HepG2 (cell line): ENCODE data around the gene ZNF155. TPM values are rescaled to one million over a fixed set of nuclear protein-coding genes. Genes with fewer than 3 reads are reported as not detected.

ENCODE experiments used
- ATAC-seq: fragments of 200-7000 bp; cut with Tn5 transposase; 3 replicates; pipeline ENCODE4 v1.9.1; 2020; ENCODE audit warnings: mild to moderate bottlenecking, moderate library complexity
- BruUV-seq: library from RNA; stranded (reverse); fragments of 400-500 nt; replicated peaks from 2 replicates; lab custom pipeline; 2021; lab: Mats Ljungman, UMichigan
- CTCF ChIA-PET: fragments of 300-600 bp; formaldehyde crosslinking; extraction: SDS; loops from one replicate; lab custom pipeline; 2021; ENCODE audit warnings: low total read pairs, inconsistent platforms, low intra/inter-chr PET ratio; lab: Yijun Ruan, JAX
- POLR2A ChIA-PET: fragments of 350-600 bp; sonication (Branson Sonifier 250); formaldehyde crosslinking; loops from one replicate; lab custom pipeline; 2020; ENCODE audit warnings: antibody characterized with exemption, inconsistent platforms; lab: Yijun Ruan, JAX
- DNase-seq: peaks from one replicate; pipeline ENCODE4 v3.0.0-alpha.2; 2015; ENCODE audit warnings: low spot score
- FAIRE-seq: peaks from 3 replicates; lab custom pipeline; 2011; peaks lifted over from hg19 to GRCh38; lab: Jason Lieb, UNC
- H2AFZ ChIP-seq: one replicate; pipeline ENCODE4 v1.6.1; 2011; ENCODE audit warnings: low read length, inconsistent platforms
- H3K27ac ChIP-seq: fragments of 300-600 bp; 3 replicates; pipeline ENCODE4 v1.8.0; 2011; ENCODE audit warnings: mixed run types, mild to moderate bottlenecking, mixed read lengths, low read length, inconsistent platforms; ENCODE audit not compliant: insufficient read depth; ENCODE audit errors: extremely low read length
- H3K27me3 ChIP-seq, 2 experiments: fragments of 200-600 bp in 1 of 2; 2 replicates in 1 of 2; 3 replicates in 1 of 2; pipeline versions ENCODE4 v1.6.0 to v1.8.0; 2011; ENCODE audit warnings: low read length in 2 of 2, mild to moderate bottlenecking in 2 of 2, moderate library complexity in 2 of 2, inconsistent platforms in 1 of 2; ENCODE audit not compliant: insufficient read depth in 2 of 2, control insufficient read depth in 1 of 2
- H3K36me3 ChIP-seq, 2 experiments: fragments of 200-600 bp in 1 of 2; replicated peaks in 1 of 2; 2 replicates in 1 of 2; 3 replicates in 1 of 2; pipeline versions ENCODE4 v1.5.1 to v1.8.0; 2011; ENCODE audit warnings: low read length in 2 of 2, inconsistent platforms in 1 of 2; ENCODE audit not compliant: insufficient read depth in 2 of 2, control insufficient read depth in 1 of 2
- H3K4me1 ChIP-seq: 2 replicates; pipeline ENCODE4 v1.5.1; 2012; ENCODE audit warnings: low read length, inconsistent platforms; ENCODE audit not compliant: insufficient read depth
- H3K4me2 ChIP-seq: 2 replicates; pipeline ENCODE4 v1.6.0; 2011; ENCODE audit warnings: low read depth, low read length, inconsistent platforms
- H3K4me3 ChIP-seq, 3 experiments: fragments of 200-600 bp in 1 of 3; sonication (generic), shearing (Covaris generic) in 1 of 3; replicated peaks in 1 of 3; 2 replicates each; pipeline ENCODE4 v1.5.1; 2011 to 2016; ENCODE audit warnings: low read length in 3 of 3, inconsistent platforms in 2 of 3, low read depth in 2 of 3, mild to moderate bottlenecking in 2 of 3, control low read depth in 1 of 3, mixed read lengths in 1 of 3; ENCODE audit not compliant: insufficient read depth in 1 of 3
- H3K79me2 ChIP-seq: one replicate; pipeline ENCODE4 v1.6.1; 2011; ENCODE audit warnings: low read length, inconsistent platforms; ENCODE audit not compliant: insufficient read depth
- H3K9ac ChIP-seq: 2 replicates; pipeline ENCODE4 v1.6.0; 2011; ENCODE audit warnings: mild to moderate bottlenecking, low read depth, low read length, inconsistent platforms; ENCODE audit not compliant: insufficient read depth
- H3K9me3 ChIP-seq: 2 replicates; pipeline ENCODE4 v1.5.1; 2012; ENCODE audit warnings: mild to moderate bottlenecking, low read length
- H4K20me1 ChIP-seq: 2 replicates; pipeline ENCODE4 v1.6.0; 2011; ENCODE audit warnings: inconsistent platforms, mild to moderate bottlenecking, low read length, moderate library complexity; ENCODE audit not compliant: insufficient read depth
- NFRKB ChIP-seq: fragments of 450-650 bp; IDR thresholded peaks from 2 replicates; pipeline ENCODE4 v1.6.1; 2017
- PHF8 ChIP-seq: sonication (generic); formaldehyde crosslinking; IDR thresholded peaks from 2 replicates; pipeline ENCODE4 v1.5.0; 2020; ENCODE audit warnings: missing genetic modification reagents
- RXRB ChIP-seq: IDR thresholded peaks from 2 replicates; pipeline ENCODE4 v1.6.1; 2016; ENCODE audit warnings: borderline replicate concordance, missing genetic modification reagents, missing compliant biosample characterization
- ZMYM3 ChIP-seq: sonication (generic); formaldehyde crosslinking; IDR thresholded peaks from 2 replicates; pipeline ENCODE4 v1.5.1; 2020; ENCODE audit warnings: mild to moderate bottlenecking, missing genetic modification reagents
- ZNF383 ChIP-seq: sonication (generic); formaldehyde crosslinking; IDR thresholded peaks from 2 replicates; pipeline ENCODE4 v1.4.0; 2020; ENCODE audit warnings: missing genetic modification reagents, mild to moderate bottlenecking, borderline replicate concordance
- ZNF430 ChIP-seq: sonication (generic); formaldehyde crosslinking; IDR thresholded peaks from 2 replicates; pipeline ENCODE4 v1.9.0; 2021; ENCODE audit warnings: mild to moderate bottlenecking, missing genetic modification reagents
- WGBS: methylation state at CpG from one replicate; pipeline ENCODE4 v1.1.6; 2017; ENCODE audit warnings: low lambda C conversion rate; 5-methylcytosine and 5-hydroxymethylcytosine counted together
- in situ Hi-C: cut with HindIII; loops from 2 replicates; pipeline ENCODE4 v1.10.0; 2017; ENCODE audit warnings: low pct_unique_long_range_greater_than_20kb; ENCODE audit not compliant: extremely low pct_ligation_motif_present
- intact Hi-C: fragments of 100-400 bp; cut with micrococcal nuclease; formaldehyde crosslinking; loops from one replicate; pipeline ENCODE4 v1.10.0; 2022; ENCODE audit not compliant: unreplicated experiment
- polyA plus RNA-seq, 8 experiments: library from polyadenylated mRNA; depleted of rRNA in 3 of 8; stranded (reverse) in 7 of 8; unstranded in 1 of 8; fragments of >200 nt; fragmentation: Illumina TruSeq in 4 of 8; extraction: Trizol in 4 of 8; gene quantifications; 2 replicates each; pipeline versions ENCODE4 v1.2.1 to v1.2.3, GENCODE V29; 2011 to 2016; ENCODE audit warnings: low read depth in 4 of 8, missing spikeins in 1 of 8, mixed read lengths in 1 of 8; ENCODE audit not compliant: insufficient read depth in 1 of 8
- total RNA-seq, 5 experiments: library from RNA; depleted of rRNA; stranded (reverse); fragments of >200 nt; fragmentation: Illumina TruSeq; extraction: Trizol; gene quantifications; 2 replicates each; pipeline ENCODE4 v1.2.3, GENCODE V29; 2016; ENCODE audit warnings: low read depth in 1 of 5
- TF ChIP-seq, protein P1 (sequence below): sonication (generic); formaldehyde crosslinking; IDR thresholded peaks from 2 replicates; pipeline ENCODE4 v1.8.1; 2023; ENCODE audit warnings: mild to moderate bottlenecking, inconsistent platforms, moderate library complexity, missing genetic modification reagents, borderline replicate concordance
- TF ChIP-seq, protein P2 (sequence below): sonication (generic); formaldehyde crosslinking; IDR thresholded peaks from 2 replicates; pipeline ENCODE4 v1.8.0; 2022; ENCODE audit warnings: missing genetic modification reagents, low read depth, mild to moderate bottlenecking, borderline replicate concordance
- TF ChIP-seq, protein P3 (sequence below): sonication (generic); formaldehyde crosslinking; IDR thresholded peaks from 2 replicates; pipeline ENCODE4 v1.8.0; 2022; ENCODE audit warnings: missing genetic modification reagents, mild to moderate bottlenecking, inconsistent platforms, borderline replicate concordance
- TF ChIP-seq, protein P4 (sequence below): sonication (generic); formaldehyde crosslinking; IDR thresholded peaks from 2 replicates; pipeline ENCODE4 v1.5.0; 2020; ENCODE audit warnings: mild to moderate bottlenecking, missing genetic modification reagents
- TF ChIP-seq, protein P5 (sequence below): sonication (generic); formaldehyde crosslinking; IDR thresholded peaks from 2 replicates; pipeline ENCODE4 v1.4.0; 2020; ENCODE audit warnings: missing genetic modification reagents

The ZNF155 gene
- total and polyA plus RNA-seq, 2 of the 13 experiments (the other 11 are each of a cell fraction or from before 2014, with no cell fraction given) = 2.5 to 3.6 TPM

DNA sequence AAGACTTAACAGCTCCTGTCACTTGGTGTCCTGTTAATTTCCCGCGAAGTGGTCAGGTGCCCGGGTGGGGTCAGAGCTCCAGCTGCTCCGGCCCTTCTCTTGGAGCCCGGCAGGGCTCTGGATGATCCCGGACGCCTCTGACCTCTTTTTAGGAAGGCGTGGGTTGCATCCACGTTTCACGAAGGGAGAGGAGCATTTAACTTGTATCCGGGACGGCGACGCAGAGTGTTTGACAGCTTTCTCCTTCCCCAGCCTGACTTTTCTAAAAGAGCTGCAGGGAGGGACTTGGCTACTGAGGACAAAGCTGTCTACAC is 656 bp downstream of the ZNF155 start:
- TSS peak; percentile 58 for BruUV-seq
- peak overlapping the region; percentile 85 for H2AFZ ChIP-seq
- ATAC-seq (peak; percentile 74), FAIRE-seq (no peak), DNase-seq (no peak)
- H4K20me1 ChIP-seq = no peaks in the 10 kb centered on the region
- no peaks in the 10 kb centered on the region for H3K79me2 ChIP-seq
- H3K4me3 ChIP-seq = peak overlapping the region; percentile 67 to 79 (median 78)
- POLR2A ChIA-PET = interaction anchor here (1.1 to 1.2 kb wide), 2 partner anchors 17 to 50 kb away, joined by 3 read pairs; partner anchors contain the start of gene ZNF45
- peak overlapping the region; percentile 68 for H3K4me2 ChIP-seq
- 14% methylated on average over 8 of the region's 14 CpGs for WGBS
- CTCF ChIA-PET = no interaction called here
- no peaks in the 10 kb centered on the region for H3K4me1 ChIP-seq
- intact Hi-C loops = loop anchor here (10.0 kb wide), 1 partner anchor 110 kb away; the partner anchor contains the start of gene ZNF224
- no peak for TF ChIP-seq NFRKB
- peak; percentile 2; the same call in 1 of the 2 replicates for TF ChIP-seq PHF8
- no peak for TF ChIP-seq RXRB
- no peaks in the 10 kb centered on the region; a peak in 1 of 5 replicates for H3K27me3 ChIP-seq
- no peaks in the 10 kb centered on the region for H3K9me3 ChIP-seq
- H3K36me3 ChIP-seq = peaks cover 0 to 6% of the 10 kb centered on the region in 2 experiments; a peak in 1 of 5 replicates
- peak overlapping the region; percentile 73 for H3K9ac ChIP-seq
- H3K27ac ChIP-seq = no peak overlapping the region
- in situ Hi-C loops = no loop called here

DNA sequence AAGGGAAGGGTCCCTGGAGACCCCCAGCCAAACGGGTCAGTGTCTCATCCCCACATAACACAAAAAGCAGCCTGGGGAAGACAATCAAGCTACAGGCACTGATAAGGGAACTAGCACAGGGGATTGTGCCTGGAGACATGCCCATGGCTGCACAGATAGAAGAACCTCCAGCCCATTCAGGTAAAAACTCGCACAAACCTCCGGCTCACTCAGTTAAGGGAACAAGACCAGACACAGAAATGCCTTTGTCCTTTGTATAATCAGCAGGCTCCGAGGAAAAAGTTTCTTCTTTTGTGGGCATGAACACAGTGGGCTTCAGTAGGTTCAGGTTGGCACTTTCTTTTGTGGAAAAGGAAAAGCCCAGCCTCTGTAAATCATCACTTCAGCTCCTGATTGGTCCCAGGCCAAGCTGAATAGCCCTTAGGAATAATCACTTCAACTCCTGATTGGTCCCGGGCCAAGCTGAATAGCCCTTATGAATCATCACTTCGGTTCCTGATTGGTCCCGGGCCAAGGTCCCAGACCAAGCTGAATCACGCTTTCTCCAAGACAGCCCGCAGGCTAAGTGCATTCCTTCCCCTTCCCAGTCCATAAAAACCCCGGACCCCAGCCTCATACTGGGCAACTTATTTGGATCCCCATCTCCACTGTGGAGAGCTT is 13.8 kb downstream of the ZNF155 start:
- H3K4me3 ChIP-seq = no peak overlapping the region
- no peaks in the 10 kb centered on the region for H3K9me3 ChIP-seq
- H3K27ac ChIP-seq = no peak overlapping the region
- DNase-seq = no peak
- intact Hi-C loops = no loop called here
- H3K27me3 ChIP-seq = no peaks in the 10 kb centered on the region; a peak in 1 of 5 replicates
- no peak for FAIRE-seq
- 56% methylated on average over 7 of the region's 10 CpGs for WGBS
- peaks cover 6% of the 10 kb centered on the region for H3K4me1 ChIP-seq
- no peak overlapping the region for H3K4me2 ChIP-seq
- H3K36me3 ChIP-seq = peaks cover under 1 to 11% of the 10 kb centered on the region in 2 experiments; a peak in 1 of 5 replicates
- H3K9ac ChIP-seq = no peak overlapping the region
- H2AFZ ChIP-seq = no peak overlapping the region
- ChIA-PET CTCF (no interaction called here), POLR2A (no interaction called here)
- no peaks in the 10 kb centered on the region for H4K20me1 ChIP-seq
- ATAC-seq = no peak
- in situ Hi-C loops = no loop called here
- no TSS peak for BruUV-seq
- no peaks in the 10 kb centered on the region for H3K79me2 ChIP-seq
- TF ChIP-seq, protein P1, sequence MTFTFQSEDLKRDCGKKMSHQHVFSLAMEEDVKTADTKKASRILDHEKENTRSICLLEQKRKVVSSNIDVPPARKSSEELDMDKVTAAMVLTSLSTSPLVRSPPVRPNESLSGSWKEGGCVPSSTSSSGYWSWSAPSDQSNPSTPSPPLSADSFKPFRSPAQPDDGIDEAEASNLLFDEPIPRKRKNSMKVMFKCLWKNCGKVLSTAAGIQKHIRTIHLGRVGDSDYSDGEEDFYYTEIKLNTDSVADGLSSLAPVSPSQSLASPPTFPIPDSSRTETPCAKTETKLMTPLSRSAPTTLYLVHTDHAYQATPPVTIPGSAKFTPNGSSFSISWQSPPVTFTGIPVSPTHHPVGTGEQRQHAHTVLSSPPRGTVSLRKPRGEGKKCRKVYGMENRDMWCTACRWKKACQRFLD = no peak
- TF ChIP-seq, protein P2, sequence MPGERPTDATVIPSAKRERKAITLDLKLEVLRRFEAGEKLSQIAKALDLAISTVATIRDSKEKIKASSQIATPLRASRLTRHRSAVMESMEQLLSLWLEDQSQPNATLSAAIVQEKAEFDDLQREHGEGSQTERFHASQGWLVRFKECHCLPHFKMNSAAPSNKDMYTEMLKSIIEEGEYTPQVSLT (CRISPR knock-in tag) = no peak
- TF ChIP-seq, protein P3, sequence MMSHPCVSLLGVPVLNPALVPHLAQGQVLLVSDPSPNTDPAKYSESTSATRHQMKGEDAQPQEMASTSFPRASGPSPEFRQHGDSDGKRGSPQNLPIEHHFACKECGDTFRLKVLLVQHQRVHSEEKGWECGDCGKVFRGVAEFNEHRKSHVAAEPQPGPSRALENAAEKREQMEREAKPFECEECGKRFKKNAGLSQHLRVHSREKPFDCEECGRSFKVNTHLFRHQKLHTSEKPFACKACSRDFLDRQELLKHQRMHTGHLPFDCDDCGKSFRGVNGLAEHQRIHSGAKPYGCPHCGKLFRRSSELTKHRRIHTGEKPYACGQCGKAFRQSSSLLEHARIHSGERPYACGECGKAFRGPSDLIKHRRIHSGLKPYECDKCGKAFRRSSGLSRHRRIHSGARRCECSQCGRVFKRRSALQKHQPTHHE (CRISPR knock-in tag) = no peak
- TF ChIP-seq ZNF430 (no peak), ZMYM3 (CRISPR knock-in tag) (no peak), ZNF383 (CRISPR knock-in tag) (no peak)
- TF ChIP-seq, protein P4, sequence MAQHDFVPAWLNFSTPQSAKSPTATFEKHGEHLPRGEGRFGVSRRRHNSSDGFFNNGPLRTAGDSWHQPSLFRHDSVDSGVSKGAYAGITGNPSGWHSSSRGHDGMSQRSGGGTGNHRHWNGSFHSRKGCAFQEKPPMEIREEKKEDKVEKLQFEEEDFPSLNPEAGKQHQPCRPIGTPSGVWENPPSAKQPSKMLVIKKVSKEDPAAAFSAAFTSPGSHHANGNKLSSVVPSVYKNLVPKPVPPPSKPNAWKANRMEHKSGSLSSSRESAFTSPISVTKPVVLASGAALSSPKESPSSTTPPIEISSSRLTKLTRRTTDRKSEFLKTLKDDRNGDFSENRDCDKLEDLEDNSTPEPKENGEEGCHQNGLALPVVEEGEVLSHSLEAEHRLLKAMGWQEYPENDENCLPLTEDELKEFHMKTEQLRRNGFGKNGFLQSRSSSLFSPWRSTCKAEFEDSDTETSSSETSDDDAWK = no peak
- TF ChIP-seq, protein P5, sequence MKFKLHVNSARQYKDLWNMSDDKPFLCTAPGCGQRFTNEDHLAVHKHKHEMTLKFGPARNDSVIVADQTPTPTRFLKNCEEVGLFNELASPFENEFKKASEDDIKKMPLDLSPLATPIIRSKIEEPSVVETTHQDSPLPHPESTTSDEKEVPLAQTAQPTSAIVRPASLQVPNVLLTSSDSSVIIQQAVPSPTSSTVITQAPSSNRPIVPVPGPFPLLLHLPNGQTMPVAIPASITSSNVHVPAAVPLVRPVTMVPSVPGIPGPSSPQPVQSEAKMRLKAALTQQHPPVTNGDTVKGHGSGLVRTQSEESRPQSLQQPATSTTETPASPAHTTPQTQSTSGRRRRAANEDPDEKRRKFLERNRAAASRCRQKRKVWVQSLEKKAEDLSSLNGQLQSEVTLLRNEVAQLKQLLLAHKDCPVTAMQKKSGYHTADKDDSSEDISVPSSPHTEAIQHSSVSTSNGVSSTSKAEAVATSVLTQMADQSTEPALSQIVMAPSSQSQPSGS (CRISPR knock-in tag) = no peak
